ENCODE data around the gene DCN. TPM values are rescaled to one million over a fixed set of nuclear protein-coding genes. Genes with fewer than 3 reads are reported as not detected.

Gene DCN
- total RNA-seq, 2 experiments from 2014 or later, result not detected

- H3K27me3 ChIP-seq (ENCODE audit: control insufficient read depth in 1 of 2, insufficient read depth in 2 of 2, low read length in 2 of 2), result no peaks in the 10 kb centered on the region
- H3K27ac ChIP-seq (ENCODE audit: low read depth in 1 of 2, low read length in 2 of 2), result no peak overlapping the region
- Mint-ChIP-seq H3K36me3 (ENCODE audit: low read depth) (no peaks in the 10 kb centered on the region), H3K9me3 (no peaks in the 10 kb centered on the region), H3K4me1 (ENCODE audit: low read depth) (no peaks in the 10 kb centered on the region), H3K4me3 (no peak overlapping the region), H3K27me3 (peaks cover 8% of the 10 kb centered on the region), H3K27ac (no peak overlapping the region)
- ATAC-seq (ENCODE audit: poor library complexity) (no peak), DNase-seq (no peak)
- H3K4me3 ChIP-seq (ENCODE audit: low read length), result no peak overlapping the region
- no peaks in the 10 kb centered on the region for H3K9me3 ChIP-seq (ENCODE audit: control insufficient read depth in 1 of 2, insufficient read depth in 1 of 2, low read length in 2 of 2)
- ChIA-PET POLR2A (no interaction called here), CTCF (no interaction called here)
- H3K36me3 ChIP-seq (ENCODE audit: insufficient read depth, low read length), result no peaks in the 10 kb centered on the region
- no peak for TF ChIP-seq CTCF (IDR thresholded peaks at IDR 0.05)
- intact Hi-C loops (cut with DNase I, micrococcal nuclease), result no loop called here
- no peaks in the 10 kb centered on the region for H3K4me1 ChIP-seq (ENCODE audit: insufficient read depth, low read length)
Measured at GRCh38 chr12:91219919-91220318, 37.3 kb upstream of the DCN start.

GRCh38 chr12:91219511-91219910 is 36.9 kb upstream of the DCN start:
- Mint-ChIP-seq H3K36me3 (ENCODE audit: low read depth) (no peaks in the 10 kb centered on the region), H3K27ac (no peak overlapping the region), H3K27me3 (peaks cover 8% of the 10 kb centered on the region), H3K4me3 (no peak overlapping the region), H3K9me3 (no peaks in the 10 kb centered on the region), H3K4me1 (ENCODE audit: low read depth) (no peaks in the 10 kb centered on the region)
- no peak overlapping the region for H3K27ac ChIP-seq (ENCODE audit: low read depth in 1 of 2, low read length in 2 of 2)
- no peak for DNase-seq
- no peak for TF ChIP-seq CTCF (IDR thresholded peaks at IDR 0.05)
- no peaks in the 10 kb centered on the region for H3K4me1 ChIP-seq (ENCODE audit: insufficient read depth, low read length)
- ChIA-PET CTCF (no interaction called here), POLR2A (no interaction called here)
- no peaks in the 10 kb centered on the region for H3K36me3 ChIP-seq (ENCODE audit: insufficient read depth, low read length)
- H3K27me3 ChIP-seq (ENCODE audit: control insufficient read depth in 1 of 2, insufficient read depth in 2 of 2, low read length in 2 of 2), result no peaks in the 10 kb centered on the region
- intact Hi-C loops (cut with DNase I, micrococcal nuclease), result no loop called here
- H3K9me3 ChIP-seq (ENCODE audit: control insufficient read depth in 1 of 2, insufficient read depth in 1 of 2, low read length in 2 of 2), result no peaks in the 10 kb centered on the region
- H3K4me3 ChIP-seq (ENCODE audit: low read length), result no peak overlapping the region
- ATAC-seq (ENCODE audit: poor library complexity), result no peak

GRCh38 chr12:91216871-91217270 is 34.3 kb upstream of the DCN start:
- Mint-ChIP-seq H3K9me3 (no peaks in the 10 kb centered on the region), H3K4me3 (no peak overlapping the region), H3K4me1 (ENCODE audit: low read depth) (no peaks in the 10 kb centered on the region), H3K27me3 (no peaks in the 10 kb centered on the region), H3K36me3 (ENCODE audit: low read depth) (no peaks in the 10 kb centered on the region), H3K27ac (no peak overlapping the region)
- Histone ChIP-seq H3K4me1 (ENCODE audit: insufficient read depth, low read length) (no peaks in the 10 kb centered on the region), H3K9me3 (ENCODE audit: control insufficient read depth in 1 of 2, insufficient read depth in 1 of 2, low read length in 2 of 2) (peaks cover 0 to 3% of the 10 kb centered on the region in 2 experiments), H3K36me3 (ENCODE audit: insufficient read depth, low read length) (no peaks in the 10 kb centered on the region), H3K4me3 (ENCODE audit: low read length) (no peak overlapping the region), H3K27me3 (ENCODE audit: control insufficient read depth in 1 of 2, insufficient read depth in 2 of 2, low read length in 2 of 2) (no peaks in the 10 kb centered on the region), H3K27ac (ENCODE audit: low read depth in 1 of 2, low read length in 2 of 2) (no peak overlapping the region)
- ATAC-seq (ENCODE audit: poor library complexity) (no peak), DNase-seq (no peak)
- intact Hi-C loops (cut with DNase I, micrococcal nuclease), result no loop called here
- POLR2A ChIA-PET, result no interaction called here
- TF ChIP-seq CTCF (IDR thresholded peaks at IDR 0.05), result no peak
- CTCF ChIA-PET, result no interaction called here
